Measurements from ENCODE around the gene PRICKLE4.
"Not testable (repeated sequence)": the region's sequence is repeated elsewhere in the genome, so short reads cannot be mapped to it uniquely, and the experiment has no call there.

Gene PRICKLE4

GRCh38 chr6:41763470-41763869 is 17.1 kb upstream of the PRICKLE4 start:
- Histone ChIP-seq H3K4me1 (ENCODE audit: control insufficient read depth, insufficient read depth, low read length) (peaks cover 4% of the 10 kb centered on the region; the same call in 1 of the 2 replicates), H3K27ac (ENCODE audit: extremely low read depth, low read depth, low read length) (no peak overlapping the region), H3K36me3 (ENCODE audit: control insufficient read depth in 2 of 2, insufficient read depth in 1 of 2, low read length in 2 of 2) (no peaks in the 10 kb centered on the region), H3K9me3 (ENCODE audit: control insufficient read depth, insufficient read depth, low read depth, low read length) (no peaks in the 10 kb centered on the region), H3K4me3 (ENCODE audit: low read depth, low read length) (no peak overlapping the region)
- TF ChIP-seq PBX3 (CRISPR knock-in tag; IDR thresholded peaks at IDR 0.05) (no peak), EGR2 (tag by site-specific recombination; IDR thresholded peaks at IDR 0.05; ENCODE audit: low read depth) (peak; percentile 91), BCL11B (tag by site-specific recombination; IDR thresholded peaks at IDR 0.05; ENCODE audit: low read depth) (no peak), WT1 (tag by site-specific recombination; IDR thresholded peaks at IDR 0.05) (peak; percentile 72), ZNF132 (tag by site-specific recombination; IDR thresholded peaks at IDR 0.05; ENCODE audit: borderline replicate concordance) (no peak), ZFHX2 (tag by site-specific recombination; conservative IDR thresholded peaks at IDR 0.05) (peak; percentile 87), OSR2 (tag by site-specific recombination; IDR thresholded peaks at IDR 0.05) (0 out of 2 replicates have a peak, but pooled peaks have one; percentile 24), ZNF394 (tag by site-specific recombination; IDR thresholded peaks at IDR 0.05; ENCODE audit: borderline replicate concordance) (no peak), ZNF768 (tag by site-specific recombination; IDR thresholded peaks at IDR 0.05) (peak; percentile 83; the same call in 1 of the 2 replicates), GLIS2 (tag by site-specific recombination; IDR thresholded peaks at IDR 0.05) (no peak), ZNF677 (tag by site-specific recombination; IDR thresholded peaks at IDR 0.05) (no peak), ZNF580 (tag by site-specific recombination; IDR thresholded peaks at IDR 0.05) (0 out of 2 replicates have a peak, but pooled peaks have one; percentile 50), BCL6B (tag by site-specific recombination; IDR thresholded peaks at IDR 0.05) (no peak)
- POLR2A ChIA-PET: interaction anchor here (0.9 kb wide), 1 partner anchor 24 kb away, joined by 3 read pairs; the partner anchor contains the start of gene TOMM6
- CTCF ChIA-PET: interaction anchor here (0.7 to 5.2 kb wide), 4 partner anchors 12 to 164 kb away, joined by 3 to 31 read pairs (median 5); partner anchors contain the start of genes BYSL and MED20

- not testable (repeated sequence) for H3K36me3 ChIP-seq (ENCODE audit: control insufficient read depth in 2 of 2, insufficient read depth in 1 of 2, low read length in 2 of 2); H3K4me3 ChIP-seq (ENCODE audit: low read depth, low read length); H3K27ac ChIP-seq (ENCODE audit: extremely low read depth, low read depth, low read length); H3K4me1 ChIP-seq (ENCODE audit: control insufficient read depth, insufficient read depth, low read length); H3K9me3 ChIP-seq (ENCODE audit: control insufficient read depth, insufficient read depth, low read depth, low read length)
- peak; percentile 97 for TF ChIP-seq ZNF366 (tag by site-specific recombination; conservative IDR thresholded peaks at IDR 0.05)
- peak; percentile 98 for TF ChIP-seq ZNF664 (tag by site-specific recombination; IDR thresholded peaks at IDR 0.05)
- POLR2A ChIA-PET: interaction anchor here (2.5 kb wide), 1 partner anchor 32 kb away, joined by 11 read pairs; no protein-coding TSS in a partner anchor
- CTCF ChIA-PET: interaction anchor here (0.7 to 5.2 kb wide), 8 partner anchors 10 to 284 kb away, joined by 3 to 31 read pairs (median 6); partner anchors contain the start of genes BYSL, MED20, TAF8 and TOMM6
Measured at GRCh38 chr6:41766043-41766664, 14.4 kb upstream of the PRICKLE4 start.

GRCh38 chr6:41767112-41767833 is 13.3 kb upstream of the PRICKLE4 start:
- Histone ChIP-seq H3K4me3 (ENCODE audit: low read depth, low read length) (no peak overlapping the region), H3K36me3 (ENCODE audit: control insufficient read depth in 2 of 2, insufficient read depth in 1 of 2, low read length in 2 of 2) (peaks cover 0 to 20% of the 10 kb centered on the region in 2 experiments; a peak in 2 of 3 replicates), H3K4me1 (ENCODE audit: control insufficient read depth, insufficient read depth, low read length) (peaks cover 4% of the 10 kb centered on the region; the same call in 1 of the 2 replicates), H3K9me3 (ENCODE audit: control insufficient read depth, insufficient read depth, low read depth, low read length) (no peaks in the 10 kb centered on the region), H3K27ac (ENCODE audit: extremely low read depth, low read depth, low read length) (peak overlapping the region; percentile 63)
- ChIA-PET CTCF (interaction anchor here (0.6 to 5.2 kb wide), 7 partner anchors 8 to 399 kb away, joined by 3 to 31 read pairs (median 7); partner anchors contain the start of gene TOMM6), POLR2A (interaction anchor here (0.6 to 2.5 kb wide), 5 partner anchors 20 to 263 kb away, joined by 3 to 11 read pairs (median 4); partner anchors contain the start of gene TOMM6)
- TF ChIP-seq OVOL3 (tag by site-specific recombination; IDR thresholded peaks at IDR 0.05) (no peak), ZNF670 (tag by site-specific recombination; IDR thresholded peaks at IDR 0.05; ENCODE audit: low read depth) (no peak), ATF2 (tag by site-specific recombination; IDR thresholded peaks at IDR 0.05; ENCODE audit: low read depth) (peak; percentile 98), KLF9 (tag by site-specific recombination; IDR thresholded peaks at IDR 0.05; ENCODE audit: low read depth) (peak; percentile 33; the same call in 1 of the 2 replicates), MZF1 (tag by site-specific recombination; IDR thresholded peaks at IDR 0.05; ENCODE audit: borderline replicate concordance) (no peak), ZNF544 (tag by site-specific recombination; IDR thresholded peaks at IDR 0.05) (no peak), SETDB1 (IDR thresholded peaks at IDR 0.05; ENCODE audit: insufficient read length, low read length) (no peak), ZNF211 (tag by site-specific recombination; IDR thresholded peaks at IDR 0.05; ENCODE audit: low read depth) (no peak), ZNF514 (tag by site-specific recombination; IDR thresholded peaks at IDR 0.05) (no peak), TRIM28 (IDR thresholded peaks at IDR 0.05; ENCODE audit: borderline replicate concordance, low read length) (peak; percentile 99), ZNF521 (tag by site-specific recombination; IDR thresholded peaks at IDR 0.05) (no peak)
